Astrocyte of the cerebellum (primary cell): Measurements from ENCODE around the gene CFAP299.

Source experiments
- DNase-seq: peaks from one replicate; pipeline ENCODE4 v3.0.0-alpha.2; 2011; ENCODE audit warnings: low read depth
- H3K4me3 ChIP-seq: 2 replicates; pipeline ENCODE4 v1.5.1; 2011; ENCODE audit warnings: mild to moderate bottlenecking, low read depth, low read length, moderate library complexity
- CTCF ChIP-seq: IDR thresholded peaks from 2 replicates; pipeline ENCODE4 v1.5.1; 2012; ENCODE audit warnings: low read length, low read depth, moderate library complexity, mild to moderate bottlenecking; ENCODE audit errors: missing control alignments
- in situ Hi-C: cut with HindIII; loops from 2 replicates; pipeline ENCODE4 v1.10.0; 2017; ENCODE audit warnings: low sequenced_read_pairs

CFAP299 gene

GRCh38 chr4:80459918-80460473, 124.5 kb downstream of the CFAP299 start:
- in situ Hi-C loops: no loop called here
- H3K4me3 ChIP-seq: no peak overlapping the region
- no peak for DNase-seq
- no peak for TF ChIP-seq CTCF

GRCh38 chr4:80461412-80461811, 125.9 kb downstream of the CFAP299 start:
- no peak overlapping the region for H3K4me3 ChIP-seq
- in situ Hi-C loops: no loop called here
- no peak for DNase-seq
- no peak for TF ChIP-seq CTCF

GRCh38 chr4:80462621-80463091, 127.1 kb downstream of the CFAP299 start:
- no peak for DNase-seq
- no peak overlapping the region for H3K4me3 ChIP-seq
- in situ Hi-C loops: no loop called here
- TF ChIP-seq CTCF: no peak

DNA sequence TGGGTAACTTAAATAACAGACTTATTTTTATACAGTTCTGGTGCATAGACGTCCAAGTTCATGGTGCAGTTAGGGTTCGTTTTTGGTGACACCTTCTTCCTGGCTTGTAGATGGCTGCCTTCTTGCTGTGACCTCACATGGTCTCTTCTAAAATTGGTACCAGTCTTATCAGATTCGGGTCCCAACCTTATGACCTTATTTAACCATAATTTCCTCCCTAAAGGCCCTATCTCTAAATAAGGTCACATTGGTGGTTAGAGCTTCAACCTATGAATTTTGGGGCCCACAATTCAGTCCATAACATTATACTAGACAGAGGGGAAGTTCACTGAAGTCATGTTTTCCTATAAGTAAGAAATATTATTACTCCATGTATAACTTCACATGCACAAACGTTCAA, 128.0 kb downstream of the CFAP299 start:
- H3K4me3 ChIP-seq: no peak overlapping the region
- TF ChIP-seq CTCF: no peak
- in situ Hi-C loops: no loop called here
- no peak for DNase-seq

GRCh38 chr4:80465238-80465637, 129.7 kb downstream of the CFAP299 start:
- no peak for DNase-seq
- TF ChIP-seq CTCF: no peak
- H3K4me3 ChIP-seq: no peak overlapping the region
- in situ Hi-C loops: no loop called here

DNA sequence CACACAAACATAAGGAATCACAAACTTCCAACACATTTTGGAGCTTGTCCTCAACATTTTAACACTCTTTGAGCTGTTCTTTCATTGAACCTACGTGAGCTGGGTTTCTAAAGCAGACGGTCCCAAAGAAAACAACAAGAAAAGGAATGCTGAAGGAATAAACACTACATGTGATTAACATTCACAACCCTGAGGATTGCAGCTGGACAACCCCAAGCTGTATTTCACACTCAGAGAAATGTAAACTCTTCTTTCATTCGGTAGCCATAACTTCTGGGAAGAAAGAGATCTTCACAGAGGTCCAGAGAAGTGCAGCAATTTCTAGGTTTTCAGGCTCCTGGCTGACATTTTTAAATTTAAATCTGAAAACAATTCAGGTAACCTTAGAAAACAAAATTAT, 130.2 kb downstream of the CFAP299 start:
- no peak overlapping the region for H3K4me3 ChIP-seq
- TF ChIP-seq CTCF: no peak
- no peak for DNase-seq
- in situ Hi-C loops: no loop called here
